HCT116 (cell line): ENCODE measurements around the gene FOXR1.

Source experiments
- EGR1 ChIP-seq: IDR thresholded peaks from 2 replicates; pipeline ENCODE4 v1.6.1; 2012; ENCODE audit warnings: low read depth
- SP1 ChIP-seq: IDR thresholded peaks from 2 replicates; pipeline ENCODE4 v1.6.1; 2012; ENCODE audit warnings: low read depth

- TF ChIP-seq SP1 = no peak
- TF ChIP-seq EGR1 = no peak
Measured at GRCh38 chr11:118958577-118958976, 13.0 kb upstream of the FOXR1 start.
